Peyer's patch (tissue), 4 donors: ENCODE measurements around the gene PPP2R2C.

Experiments
- CTCF ChIP-seq, 6 experiments: fragments of 450-650 bp in 4 of 6; fragments of 200-600 bp in 2 of 6; sonication (generic) in 1 of 6; IDR thresholded peaks; one replicate each; pipeline ENCODE4 v1.5.1; 2017 to 2019; ENCODE audit warnings: antibody characterized with exemption in 6 of 6, mild to moderate bottlenecking in 3 of 6, moderate library complexity in 1 of 6
- POLR2A ChIP-seq, 2 donors: fragments of 450-650 bp; IDR thresholded peaks; one replicate each; pipeline ENCODE4 v1.5.1; 2017; ENCODE audit warnings: antibody characterized with exemption in 2 of 2, mild to moderate bottlenecking in 2 of 2, moderate library complexity in 2 of 2

GRCh38 chr4:6296026-6296425 lies 176.4 kb downstream of the PPP2R2C start:
- no peak for TF ChIP-seq POLR2A (IDR thresholded peaks at IDR 0.05)
- no peak for TF ChIP-seq CTCF (IDR thresholded peaks at IDR 0.05)
